HG03442 (cell line): ENCODE results near the gene KLHL17.

ENCODE experiments used
- ATAC-seq: cut with Tn5 transposase; IDR thresholded peaks from one replicate; pipeline ENCODE4 v1.9.1; 2021; ENCODE audit warnings: mild to moderate bottlenecking, moderate library complexity; ENCODE audit not compliant: unreplicated experiment

The KLHL17 gene

GRCh38 chr1:921011-921837, 39.2 kb upstream of the KLHL17 start:
- no peak for ATAC-seq

- ATAC-seq = no peak
These were observed 37.0 kb upstream of the KLHL17 start, which contains the start of gene SAMD11 for GRCh38 chr1:923131-923990. Gene SAMD11 (plus strand): TSS chr1:923923. CDS start chr1:924432, 509 bp downstream.

GRCh38 chr1:923991-924655, 36.3 kb upstream of the KLHL17 start:
- ATAC-seq = no peak

- no peak for ATAC-seq
These were observed 35.5 kb upstream of the KLHL17 start for GRCh38 chr1:924656-925560.

GRCh38 chr1:925561-926421, 34.6 kb upstream of the KLHL17 start:
- ATAC-seq = no peak

GRCh38 chr1:927234-927633, 33.1 kb upstream of the KLHL17 start:
- no peak for ATAC-seq

- no peak for ATAC-seq
These were observed 32.6 kb upstream of the KLHL17 start for GRCh38 chr1:927748-928147.

- no peak for ATAC-seq
These were observed 31.3 kb upstream of the KLHL17 start for GRCh38 chr1:928825-929661.

GRCh38 chr1:929712-930632, 30.4 kb upstream of the KLHL17 start:
- ATAC-seq = no peak

GRCh38 chr1:930633-931138, 29.7 kb upstream of the KLHL17 start:
- no peak for ATAC-seq

- no peak for ATAC-seq
These were observed 28.8 kb upstream of the KLHL17 start for GRCh38 chr1:931380-932172.

- no peak for ATAC-seq
These were observed 28.2 kb upstream of the KLHL17 start for GRCh38 chr1:932173-932510.

GRCh38 chr1:932776-933602, 27.4 kb upstream of the KLHL17 start:
- no peak for ATAC-seq

GRCh38 chr1:933603-933940, 26.8 kb upstream of the KLHL17 start:
- ATAC-seq = no peak

- no peak for ATAC-seq
These were observed 25.2 kb upstream of the KLHL17 start for GRCh38 chr1:934991-935750.
